GM12873 (cell line): ENCODE results near the gene ALB.

Source experiments
- TF ChIP-seq, protein P1 (sequence below): IDR thresholded peaks from 2 replicates; pipeline ENCODE4 v1.5.1; 2012; ENCODE audit warnings: low read depth, mild to moderate bottlenecking, moderate library complexity, low read length, control low read depth; ENCODE audit not compliant: insufficient read depth; ENCODE audit errors: missing control alignments

ALB gene

GRCh38 chr4:73448448-73449203, 44.5 kb downstream of the ALB start:
- TF ChIP-seq, protein P1, sequence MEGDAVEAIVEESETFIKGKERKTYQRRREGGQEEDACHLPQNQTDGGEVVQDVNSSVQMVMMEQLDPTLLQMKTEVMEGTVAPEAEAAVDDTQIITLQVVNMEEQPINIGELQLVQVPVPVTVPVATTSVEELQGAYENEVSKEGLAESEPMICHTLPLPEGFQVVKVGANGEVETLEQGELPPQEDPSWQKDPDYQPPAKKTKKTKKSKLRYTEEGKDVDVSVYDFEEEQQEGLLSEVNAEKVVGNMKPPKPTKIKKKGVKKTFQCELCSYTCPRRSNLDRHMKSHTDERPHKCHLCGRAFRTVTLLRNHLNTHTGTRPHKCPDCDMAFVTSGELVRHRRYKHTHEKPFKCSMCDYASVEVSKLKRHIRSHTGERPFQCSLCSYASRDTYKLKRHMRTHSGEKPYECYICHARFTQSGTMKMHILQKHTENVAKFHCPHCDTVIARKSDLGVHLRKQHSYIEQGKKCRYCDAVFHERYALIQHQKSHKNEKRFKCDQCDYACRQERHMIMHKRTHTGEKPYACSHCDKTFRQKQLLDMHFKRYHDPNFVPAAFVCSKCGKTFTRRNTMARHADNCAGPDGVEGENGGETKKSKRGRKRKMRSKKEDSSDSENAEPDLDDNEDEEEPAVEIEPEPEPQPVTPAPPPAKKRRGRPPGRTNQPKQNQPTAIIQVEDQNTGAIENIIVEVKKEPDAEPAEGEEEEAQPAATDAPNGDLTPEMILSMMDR = no peak

DNA sequence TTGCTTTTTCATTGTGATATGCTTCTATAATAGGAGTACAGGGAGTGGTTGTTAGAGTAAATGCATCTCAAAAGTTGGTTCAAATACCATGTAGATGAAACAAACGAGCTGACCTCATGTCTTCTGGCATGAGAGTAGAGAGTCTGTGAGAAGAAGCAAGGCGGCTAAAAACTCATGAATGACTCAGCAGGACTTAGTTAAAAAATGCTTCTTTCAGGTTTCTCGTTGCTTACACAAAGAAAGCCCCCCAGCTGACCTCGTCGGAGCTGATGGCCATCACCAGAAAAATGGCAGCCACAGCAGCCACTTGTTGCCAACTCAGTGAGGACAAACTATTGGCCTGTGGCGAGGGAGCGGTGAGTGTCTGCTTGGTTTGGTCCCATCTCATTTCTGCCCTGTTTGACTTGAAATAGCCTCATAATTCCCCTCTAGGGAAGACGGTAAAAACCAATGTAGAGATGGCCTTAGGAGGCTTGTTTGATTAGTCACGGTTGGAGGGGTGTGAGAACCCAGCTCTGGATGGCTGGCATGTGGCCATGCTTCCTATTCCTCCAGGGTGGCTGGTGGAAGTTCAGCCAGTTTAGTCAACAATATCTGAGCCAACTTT, 46.4 kb downstream of the ALB start:
- TF ChIP-seq, protein P1 = no peak

DNA sequence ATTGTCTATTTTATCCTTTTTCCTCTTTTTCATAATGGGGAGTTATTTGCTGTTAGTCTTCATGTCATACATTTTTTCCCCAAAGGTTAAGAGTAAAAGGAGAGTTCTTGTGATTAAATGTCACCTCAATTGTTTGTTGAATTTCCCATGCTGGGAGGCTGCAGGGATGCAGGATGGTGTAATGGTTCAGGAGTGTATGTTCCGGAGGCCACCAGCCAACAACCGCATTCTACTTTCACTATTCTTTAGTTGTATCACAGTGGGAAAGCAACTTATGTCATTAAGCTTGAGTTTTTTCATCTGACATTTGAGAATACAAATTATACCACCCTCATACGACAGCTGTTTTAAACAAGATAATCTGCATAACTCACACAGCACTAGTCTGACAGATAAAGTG, 47.3 kb downstream of the ALB start:
- TF ChIP-seq, protein P1 = no peak

- TF ChIP-seq, protein P1 = no peak
Measured at GRCh38 chr4:73451981-73452747, 48.1 kb downstream of the ALB start.

DNA sequence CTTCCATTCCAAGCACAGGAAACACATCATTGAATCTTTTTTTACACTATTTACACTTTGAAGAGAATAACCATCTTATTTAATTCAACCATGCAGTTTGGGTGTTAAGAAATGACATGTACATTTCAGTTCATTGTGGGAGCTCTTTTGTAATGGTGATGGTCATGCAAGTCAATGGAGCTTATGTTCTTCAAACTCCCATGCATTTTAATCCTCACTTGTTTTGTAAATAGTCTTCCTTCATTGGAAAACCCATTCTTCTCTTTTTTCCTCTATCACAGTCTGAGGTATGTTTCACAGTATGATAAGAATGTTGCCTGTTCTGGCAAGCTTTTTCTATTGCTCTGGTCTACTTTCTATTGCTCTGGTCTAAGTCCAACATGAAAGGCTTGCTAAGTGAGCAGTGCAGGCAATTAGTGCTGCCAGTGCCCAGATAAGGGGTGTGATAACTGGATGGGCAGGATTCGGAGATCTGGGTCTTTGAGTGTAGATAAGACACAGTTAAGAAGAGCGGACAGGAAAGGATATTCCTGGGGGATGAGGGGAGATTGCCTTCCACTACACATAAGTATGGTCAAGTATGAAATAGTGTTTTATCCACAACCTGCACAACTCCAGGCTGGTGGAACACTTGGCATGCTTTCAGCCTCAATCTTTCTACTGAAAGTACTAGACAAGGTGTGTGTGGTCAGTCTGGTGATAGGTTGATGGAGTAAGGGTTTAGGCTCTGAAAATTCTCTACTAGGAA, 49.0 kb downstream of the ALB start:
- TF ChIP-seq, protein P1 = no peak

GRCh38 chr4:73453701-73454005, 49.6 kb downstream of the ALB start:
- TF ChIP-seq, protein P1 = no peak

GRCh38 chr4:73454920-73455319, 50.8 kb downstream of the ALB start:
- TF ChIP-seq, protein P1 = no peak
